ENCODE measurements around the gene UGT2B10. TPM values are rescaled to one million over a fixed set of nuclear protein-coding genes. Genes with fewer than 3 reads are reported as not detected.

Gene UGT2B10
- total RNA-seq, 4 donors from 2014 or later: not detected

GRCh38 chr4:68850293-68850692 lies 34.5 kb downstream of the UGT2B10 start:
- 52 to 54% methylated on average over 3 of the region's 3 CpGs for WGBS, 2 donors

GRCh38 chr4:68855771-68856170 lies 40.0 kb downstream of the UGT2B10 start:
- 28 to 30% methylated on average over 2 of the region's 2 CpGs for WGBS, 2 donors
- no peak for DNase-seq (ENCODE audit: low spot score in 2 of 2)
- TF ChIP-seq POLR2A (IDR thresholded peaks at IDR 0.05) (no peak), CTCF (IDR thresholded peaks at IDR 0.05) (no peak)
- no peak overlapping the region for H3K4me3 ChIP-seq (ENCODE audit: low read depth, poor library complexity, severe bottlenecking)
- intact Hi-C loops (cut with DNase I; ENCODE audit: low total_unique reads): no loop called here

More at GRCh38 chr4:68850293-68850692, 34.5 kb downstream of the UGT2B10 start:
- no peak for DNase-seq (ENCODE audit: low spot score in 2 of 2)
- no peak overlapping the region for H3K4me3 ChIP-seq (ENCODE audit: low read depth, poor library complexity, severe bottlenecking)
- intact Hi-C loops (cut with DNase I; ENCODE audit: low total_unique reads): no loop called here
- TF ChIP-seq CTCF (IDR thresholded peaks at IDR 0.05) (no peak), POLR2A (IDR thresholded peaks at IDR 0.05) (no peak)

- TF ChIP-seq POLR2A (IDR thresholded peaks at IDR 0.05) (no peak), CTCF (IDR thresholded peaks at IDR 0.05) (no peak)
- intact Hi-C loops (cut with DNase I; ENCODE audit: low total_unique reads): no loop called here
- no peak overlapping the region for H3K4me3 ChIP-seq (ENCODE audit: low read depth, poor library complexity, severe bottlenecking)
- DNase-seq (ENCODE audit: low spot score in 2 of 2): no peak
Measured at GRCh38 chr4:68858039-68858438, 42.2 kb downstream of the UGT2B10 start.

GRCh38 chr4:68859655-68860054 lies 43.9 kb downstream of the UGT2B10 start:
- intact Hi-C loops (cut with DNase I; ENCODE audit: low total_unique reads): no loop called here
- TF ChIP-seq POLR2A (IDR thresholded peaks at IDR 0.05) (no peak), CTCF (IDR thresholded peaks at IDR 0.05) (no peak)
- no peak overlapping the region for H3K4me3 ChIP-seq (ENCODE audit: low read depth, poor library complexity, severe bottlenecking)
- DNase-seq (ENCODE audit: low spot score in 2 of 2): no peak
- WGBS, 2 donors: 71 to 78% methylated on average over 1 of the region's 1 CpG

GRCh38 chr4:68861057-68861456 lies 45.3 kb downstream of the UGT2B10 start:
- TF ChIP-seq POLR2A (IDR thresholded peaks at IDR 0.05) (no peak), CTCF (IDR thresholded peaks at IDR 0.05) (no peak)
- no peak for DNase-seq (ENCODE audit: low spot score in 2 of 2)
- H3K4me3 ChIP-seq (ENCODE audit: low read depth, poor library complexity, severe bottlenecking): no peak overlapping the region
- intact Hi-C loops (cut with DNase I; ENCODE audit: low total_unique reads): no loop called here

- intact Hi-C loops (cut with DNase I; ENCODE audit: low total_unique reads): no loop called here
- 60 to 64% methylated on average over 6 of the region's 6 CpGs for WGBS, 2 donors
- H3K4me3 ChIP-seq (ENCODE audit: low read depth, poor library complexity, severe bottlenecking): no peak overlapping the region
- TF ChIP-seq POLR2A (IDR thresholded peaks at IDR 0.05): no peak
- TF ChIP-seq CTCF (IDR thresholded peaks at IDR 0.05): no peak
- DNase-seq (ENCODE audit: low spot score in 2 of 2): no peak
Measured at GRCh38 chr4:68864438-68865187, 48.8 kb downstream of the UGT2B10 start.

Measured in lower leg skin (tissue), 4 donors.